ENCODE measurements around the gene FBXW11.

GRCh38 chr5:171945476-171945875 lies 61.0 kb downstream of the FBXW11 start:
- TF ChIP-seq POLR2AphosphoS5 (IDR thresholded peaks at IDR 0.05; ENCODE audit: low read depth, low read length) (no peak), TAF1 (IDR thresholded peaks at IDR 0.05; ENCODE audit: borderline replicate concordance, low read depth, low read length) (no peak), POLR2A (IDR thresholded peaks at IDR 0.05; ENCODE audit: low read depth, low read length) (no peak)

Measured in GM12892 (cell line).